ENCODE data around the gene FNDC8.

DNA sequence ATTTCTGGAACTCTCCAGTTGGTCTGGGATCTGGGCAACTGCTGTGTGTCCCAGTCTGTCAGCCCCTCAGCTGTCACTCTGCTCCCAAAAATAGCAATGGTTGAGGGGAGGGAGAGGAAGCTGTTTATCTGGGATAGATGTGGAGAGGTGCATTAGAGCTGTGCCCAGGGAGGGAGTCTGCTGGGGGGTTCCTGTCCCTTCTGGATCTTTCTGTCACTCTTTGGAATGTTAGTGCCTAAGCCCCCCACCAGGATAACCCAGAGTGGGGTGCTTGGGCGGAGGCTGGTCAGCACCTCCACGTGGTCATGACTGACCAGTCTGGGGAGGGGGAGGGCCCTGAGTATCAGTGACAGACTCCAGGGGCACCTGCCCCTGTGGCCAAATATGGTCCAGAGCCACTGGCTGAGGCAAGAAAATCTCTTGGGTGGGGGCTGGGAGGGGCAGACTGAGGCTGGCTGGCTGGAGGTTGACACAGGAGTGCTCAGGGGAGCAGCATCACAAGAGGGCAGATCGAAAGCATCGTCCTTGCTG, 26.0 kb downstream of the FNDC8 start, which contains the start of gene UNC45B:
- TF ChIP-seq, protein P1, sequence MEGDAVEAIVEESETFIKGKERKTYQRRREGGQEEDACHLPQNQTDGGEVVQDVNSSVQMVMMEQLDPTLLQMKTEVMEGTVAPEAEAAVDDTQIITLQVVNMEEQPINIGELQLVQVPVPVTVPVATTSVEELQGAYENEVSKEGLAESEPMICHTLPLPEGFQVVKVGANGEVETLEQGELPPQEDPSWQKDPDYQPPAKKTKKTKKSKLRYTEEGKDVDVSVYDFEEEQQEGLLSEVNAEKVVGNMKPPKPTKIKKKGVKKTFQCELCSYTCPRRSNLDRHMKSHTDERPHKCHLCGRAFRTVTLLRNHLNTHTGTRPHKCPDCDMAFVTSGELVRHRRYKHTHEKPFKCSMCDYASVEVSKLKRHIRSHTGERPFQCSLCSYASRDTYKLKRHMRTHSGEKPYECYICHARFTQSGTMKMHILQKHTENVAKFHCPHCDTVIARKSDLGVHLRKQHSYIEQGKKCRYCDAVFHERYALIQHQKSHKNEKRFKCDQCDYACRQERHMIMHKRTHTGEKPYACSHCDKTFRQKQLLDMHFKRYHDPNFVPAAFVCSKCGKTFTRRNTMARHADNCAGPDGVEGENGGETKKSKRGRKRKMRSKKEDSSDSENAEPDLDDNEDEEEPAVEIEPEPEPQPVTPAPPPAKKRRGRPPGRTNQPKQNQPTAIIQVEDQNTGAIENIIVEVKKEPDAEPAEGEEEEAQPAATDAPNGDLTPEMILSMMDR (IDR thresholded peaks at IDR 0.05): no peak
- no peak for TF ChIP-seq FOXM1 (IDR thresholded peaks at IDR 0.05; ENCODE audit: low read depth)
- no peak for TF ChIP-seq EP300 (IDR thresholded peaks at IDR 0.05; ENCODE audit: borderline replicate concordance in 1 of 2, low read depth in 1 of 2, low read length in 1 of 2)
- no peak for TF ChIP-seq POLR2AphosphoS5 (IDR thresholded peaks at IDR 0.05; ENCODE audit: low read depth, low read length)
- TF ChIP-seq, protein P2, sequence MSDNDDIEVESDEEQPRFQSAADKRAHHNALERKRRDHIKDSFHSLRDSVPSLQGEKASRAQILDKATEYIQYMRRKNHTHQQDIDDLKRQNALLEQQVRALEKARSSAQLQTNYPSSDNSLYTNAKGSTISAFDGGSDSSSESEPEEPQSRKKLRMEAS (IDR thresholded peaks at IDR 0.05; ENCODE audit: low read depth): no peak
- TF ChIP-seq, protein P3, sequence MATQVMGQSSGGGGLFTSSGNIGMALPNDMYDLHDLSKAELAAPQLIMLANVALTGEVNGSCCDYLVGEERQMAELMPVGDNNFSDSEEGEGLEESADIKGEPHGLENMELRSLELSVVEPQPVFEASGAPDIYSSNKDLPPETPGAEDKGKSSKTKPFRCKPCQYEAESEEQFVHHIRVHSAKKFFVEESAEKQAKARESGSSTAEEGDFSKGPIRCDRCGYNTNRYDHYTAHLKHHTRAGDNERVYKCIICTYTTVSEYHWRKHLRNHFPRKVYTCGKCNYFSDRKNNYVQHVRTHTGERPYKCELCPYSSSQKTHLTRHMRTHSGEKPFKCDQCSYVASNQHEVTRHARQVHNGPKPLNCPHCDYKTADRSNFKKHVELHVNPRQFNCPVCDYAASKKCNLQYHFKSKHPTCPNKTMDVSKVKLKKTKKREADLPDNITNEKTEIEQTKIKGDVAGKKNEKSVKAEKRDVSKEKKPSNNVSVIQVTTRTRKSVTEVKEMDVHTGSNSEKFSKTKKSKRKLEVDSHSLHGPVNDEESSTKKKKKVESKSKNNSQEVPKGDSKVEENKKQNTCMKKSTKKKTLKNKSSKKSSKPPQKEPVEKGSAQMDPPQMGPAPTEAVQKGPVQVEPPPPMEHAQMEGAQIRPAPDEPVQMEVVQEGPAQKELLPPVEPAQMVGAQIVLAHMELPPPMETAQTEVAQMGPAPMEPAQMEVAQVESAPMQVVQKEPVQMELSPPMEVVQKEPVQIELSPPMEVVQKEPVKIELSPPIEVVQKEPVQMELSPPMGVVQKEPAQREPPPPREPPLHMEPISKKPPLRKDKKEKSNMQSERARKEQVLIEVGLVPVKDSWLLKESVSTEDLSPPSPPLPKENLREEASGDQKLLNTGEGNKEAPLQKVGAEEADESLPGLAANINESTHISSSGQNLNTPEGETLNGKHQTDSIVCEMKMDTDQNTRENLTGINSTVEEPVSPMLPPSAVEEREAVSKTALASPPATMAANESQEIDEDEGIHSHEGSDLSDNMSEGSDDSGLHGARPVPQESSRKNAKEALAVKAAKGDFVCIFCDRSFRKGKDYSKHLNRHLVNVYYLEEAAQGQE (IDR thresholded peaks at IDR 0.05; ENCODE audit: low read depth, low read length): no peak
- TF ChIP-seq EZH2phosphoT487 (IDR thresholded peaks at IDR 0.05; ENCODE audit: borderline replicate concordance, low read depth): no peak
- no peak for TF ChIP-seq RFX5 (IDR thresholded peaks at IDR 0.05; ENCODE audit: low read length)
- TF ChIP-seq YY1 (IDR thresholded peaks at IDR 0.05; ENCODE audit: low read depth): no peak
- TF ChIP-seq RCOR1 (IDR thresholded peaks at IDR 0.05; ENCODE audit: low read length): no peak
- TF ChIP-seq TEAD4 (IDR thresholded peaks at IDR 0.05; ENCODE audit: borderline replicate concordance, insufficient read depth): no peak
- TF ChIP-seq, protein P4, sequence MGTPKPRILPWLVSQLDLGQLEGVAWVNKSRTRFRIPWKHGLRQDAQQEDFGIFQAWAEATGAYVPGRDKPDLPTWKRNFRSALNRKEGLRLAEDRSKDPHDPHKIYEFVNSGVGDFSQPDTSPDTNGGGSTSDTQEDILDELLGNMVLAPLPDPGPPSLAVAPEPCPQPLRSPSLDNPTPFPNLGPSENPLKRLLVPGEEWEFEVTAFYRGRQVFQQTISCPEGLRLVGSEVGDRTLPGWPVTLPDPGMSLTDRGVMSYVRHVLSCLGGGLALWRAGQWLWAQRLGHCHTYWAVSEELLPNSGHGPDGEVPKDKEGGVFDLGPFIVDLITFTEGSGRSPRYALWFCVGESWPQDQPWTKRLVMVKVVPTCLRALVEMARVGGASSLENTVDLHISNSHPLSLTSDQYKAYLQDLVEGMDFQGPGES (IDR thresholded peaks at IDR 0.05; ENCODE audit: low read depth, low read length): no peak
- TF ChIP-seq FOSL2 (IDR thresholded peaks at IDR 0.05; ENCODE audit: borderline replicate concordance, low read depth): no peak
